Calu3 (cell line): ENCODE results near the gene PLEKHG2. TPM values are rescaled to one million over a fixed set of nuclear protein-coding genes. Genes with fewer than 3 reads are reported as not detected.

Source experiments
- BruUV-seq: library from RNA; stranded (reverse); fragments of 400-500 nt; replicated peaks from 2 replicates; lab custom pipeline; 2021; lab: Mats Ljungman, UMichigan
- CTCF ChIA-PET: fragments of 300-600 bp; sonication (Branson Sonifier 250); formaldehyde crosslinking; loops from one replicate; lab custom pipeline; 2022; ENCODE audit warnings: antibody characterized with exemption; lab: Charles Lee
- DNase-seq: peaks from one replicate; pipeline ENCODE4 v3.0.0; 2022
- H3K27ac Mint-ChIP-seq: one replicate; pipeline ENCODE4 v1.8.0; 2022; ENCODE audit warnings: mixed read lengths; ENCODE audit not compliant: unreplicated experiment
- H3K27me3 Mint-ChIP-seq: one replicate; pipeline ENCODE4 v1.8.0; 2022; ENCODE audit warnings: mixed read lengths; ENCODE audit not compliant: unreplicated experiment
- H3K36me3 Mint-ChIP-seq: one replicate; pipeline ENCODE4 v1.8.0; 2022; ENCODE audit warnings: mild to moderate bottlenecking, moderate library complexity, mixed read lengths; ENCODE audit not compliant: insufficient read depth, unreplicated experiment
- H3K4me1 Mint-ChIP-seq: one replicate; pipeline ENCODE4 v1.8.0; 2022; ENCODE audit warnings: mild to moderate bottlenecking, low read depth, mixed read lengths; ENCODE audit not compliant: unreplicated experiment
- H3K4me3 Mint-ChIP-seq: one replicate; pipeline ENCODE4 v1.8.0; 2022; ENCODE audit warnings: mild to moderate bottlenecking, low read depth, moderate library complexity, mixed read lengths; ENCODE audit not compliant: unreplicated experiment
- H3K9me3 Mint-ChIP-seq: one replicate; pipeline ENCODE4 v1.8.0; 2022; ENCODE audit warnings: low read depth, mixed read lengths; ENCODE audit not compliant: unreplicated experiment
- CTCF ChIP-seq: fragments of 200-600 bp; IDR thresholded peaks from one replicate; pipeline ENCODE4 v1.8.0; 2022; ENCODE audit warnings: antibody characterized with exemption; ENCODE audit not compliant: unreplicated experiment
- intact Hi-C: fragments of 100-400 bp; cut with micrococcal nuclease; formaldehyde crosslinking; loops from one replicate; pipeline ENCODE4 v1.10.0; 2022; ENCODE audit not compliant: unreplicated experiment
- total RNA-seq: library from RNA; stranded (reverse); gene quantifications from 2 replicates; pipeline ENCODE4 v1.2.3, GENCODE V29; 2022

Gene PLEKHG2
- total RNA-seq, 1 experiment from 2014 or later = 65.3 TPM

GRCh38 chr19:39389631-39390414, 22.6 kb upstream of the PLEKHG2 start:
- intact Hi-C loops = loop anchor here (5.0 kb wide), 1 partner anchor 142 kb away; the partner anchor contains the start of gene EID2B
- no peaks in the 10 kb centered on the region for H3K27me3 Mint-ChIP-seq

GRCh38 chr19:39390451-39390750, 22.1 kb upstream of the PLEKHG2 start:
- Mint-ChIP-seq H3K36me3 (peaks cover 92% of the 10 kb centered on the region), H3K27ac (peak overlapping the region; percentile 95), H3K4me1 (peaks cover 21% of the 10 kb centered on the region), H3K4me3 (peak overlapping the region; percentile 96), H3K9me3 (no peaks in the 10 kb centered on the region), H3K27me3 (no peaks in the 10 kb centered on the region)
- TF ChIP-seq CTCF = no peak
- no peak for DNase-seq
- intact Hi-C loops = loop anchor here (5.0 kb wide), 1 partner anchor 142 kb away; the partner anchor contains the start of gene EID2B
- CTCF ChIA-PET = interaction anchor here (0.6 to 0.9 kb wide), 2 partner anchors 19 to 72 kb away, joined by 3 to 4 read pairs; no protein-coding TSS in a partner anchor
- BruUV-seq = TSS peak; percentile 51

More at GRCh38 chr19:39389631-39390414, 22.6 kb upstream of the PLEKHG2 start:
- CTCF ChIA-PET = no interaction called here
- Mint-ChIP-seq H3K4me1 (peaks cover 21% of the 10 kb centered on the region), H3K4me3 (peak overlapping the region; percentile 96), H3K27ac (peak overlapping the region; percentile 95), H3K9me3 (no peaks in the 10 kb centered on the region), H3K36me3 (peaks cover 92% of the 10 kb centered on the region)
- TF ChIP-seq CTCF = no peak
- no TSS peak for BruUV-seq
- no peak for DNase-seq

- Mint-ChIP-seq H3K36me3 (peaks cover 92% of the 10 kb centered on the region), H3K4me1 (peaks cover 21% of the 10 kb centered on the region), H3K9me3 (no peaks in the 10 kb centered on the region), H3K27ac (peak within 1 kb of the TSS; percentile 95), H3K4me3 (peak within 1 kb of the TSS; percentile 96), H3K27me3 (no peaks in the 10 kb centered on the region)
- intact Hi-C loops = loop anchor here (1.0 to 5.0 kb wide), 2 partner anchors 39 to 141 kb away; partner anchors contain the start of gene EID2B
- peak; percentile 98 for DNase-seq
- no peak for TF ChIP-seq CTCF
- CTCF ChIA-PET = interaction anchor here (0.6 to 1.6 kb wide), 7 partner anchors 17 to 86 kb away, joined by 3 to 6 read pairs (median 4); partner anchors contain the start of genes RPS16 and SAMD4B
- no TSS peak for BruUV-seq
These were observed 21.6 kb upstream of the PLEKHG2 start, which contains the start of the genes MED29 and PAF1 for GRCh38 chr19:39390751-39391437. TSS of gene MED29 (plus strand) at chr19:39391378. CDS start at chr19:39391423, 45 bp downstream. TSS of gene PAF1 (minus strand) at chr19:39391106. CDS start at chr19:39390864, 242 bp downstream.
